K562 (cell line): ENCODE results near the gene SLC35G1. TPM values are rescaled to one million over a fixed set of nuclear protein-coding genes. Genes with fewer than 3 reads are reported as not detected.

ENCODE experiments used
- ATAC-seq: fragments of 200-7000 bp; cut with Tn5 transposase; 3 replicates; pipeline ENCODE4 v1.9.1; 2020; ENCODE audit warnings: moderate library complexity
- BruUV-seq: library from RNA; stranded (reverse); fragments of 400-500 nt; replicated peaks from 2 replicates; lab custom pipeline; 2021; lab: Mats Ljungman, UMichigan
- CTCF ChIA-PET: fragments of 300-600 bp; formaldehyde crosslinking; extraction: SDS; loops from one replicate; lab custom pipeline; 2021; ENCODE audit warnings: low intra/inter-chr PET ratio; lab: Yijun Ruan, JAX
- POLR2A ChIA-PET: fragments of 300-600, 350-650 bp; sonication (Branson Sonifier 250); formaldehyde crosslinking; extraction: SDS; loops from one replicate; lab custom pipeline; 2021; ENCODE audit warnings: antibody characterized with exemption, inconsistent platforms; lab: Yijun Ruan, JAX
- DNase-seq, 4 experiments: peaks; one replicate each; pipeline versions ENCODE4 v3.0.0 to v3.0.0-alpha.2; 2011 to 2018; ENCODE audit warnings: low spot score in 3 of 4, mixed read lengths in 3 of 4; ENCODE audit errors: extremely low read depth in 1 of 4
- FAIRE-seq: peaks from 2 replicates; lab custom pipeline; 2011; peaks lifted over from hg19 to GRCh38; lab: Jason Lieb, UNC
- H2AFZ ChIP-seq: 2 replicates; pipeline ENCODE4 v1.6.0; 2011; ENCODE audit warnings: low read depth, low read length, control low read depth, inconsistent platforms
- H3K27ac ChIP-seq: fragments of 200-600 bp; 3 replicates; pipeline ENCODE4 v1.8.0; 2011; ENCODE audit warnings: low read depth, mild to moderate bottlenecking, control low read depth, inconsistent platforms, low read length, moderate library complexity, mixed read lengths; ENCODE audit errors: extremely low read depth
- H3K27me3 ChIP-seq, 2 experiments: fragments of 300-600 bp in 1 of 2; 2 replicates in 1 of 2; 3 replicates in 1 of 2; pipeline versions ENCODE4 v1.6.0 to v1.8.0; 2011; ENCODE audit warnings: inconsistent platforms in 2 of 2, low read length in 2 of 2, mild to moderate bottlenecking in 1 of 2, mixed read lengths in 1 of 2, moderate library complexity in 1 of 2; ENCODE audit not compliant: control insufficient read depth in 2 of 2, insufficient read depth in 2 of 2
- H3K36me3 ChIP-seq: fragments of 300-600 bp; 3 replicates; pipeline ENCODE4 v1.8.0; 2011; ENCODE audit warnings: mild to moderate bottlenecking, low read length, inconsistent platforms; ENCODE audit not compliant: control insufficient read depth, insufficient read depth
- H3K4me1 ChIP-seq, 2 experiments: fragments of 200-600 bp in 1 of 2; replicated peaks in 1 of 2; 2 replicates in 1 of 2; 3 replicates in 1 of 2; pipeline versions ENCODE4 v1.5.1 to v1.8.0; 2011; ENCODE audit warnings: inconsistent platforms in 2 of 2, low read length in 2 of 2, mild to moderate bottlenecking in 1 of 2, mixed read lengths in 1 of 2, moderate library complexity in 1 of 2; ENCODE audit not compliant: control insufficient read depth in 2 of 2, insufficient read depth in 2 of 2
- H3K4me2 ChIP-seq: 2 replicates; pipeline ENCODE4 v1.6.1; 2011; ENCODE audit warnings: low read length, control low read depth, inconsistent platforms, mixed read lengths; ENCODE audit not compliant: insufficient read depth
- H3K4me3 ChIP-seq: fragments of 200-600 bp; sonication (generic), shearing (Covaris generic); 2 replicates; pipeline ENCODE4 v1.5.1; 2016; ENCODE audit warnings: control low read depth, inconsistent platforms
- H3K79me2 ChIP-seq: fragments of 200-600 bp; 3 replicates; pipeline ENCODE4 v1.8.0; 2011; ENCODE audit warnings: low read length, inconsistent platforms; ENCODE audit not compliant: control insufficient read depth, insufficient read depth
- H3K9ac ChIP-seq, 2 experiments: 2 replicates each; pipeline versions ENCODE4 v1.6.0 to v1.6.1; 2011; ENCODE audit warnings: low read depth in 2 of 2, low read length in 2 of 2, control low read depth in 1 of 2, inconsistent platforms in 1 of 2, mild to moderate bottlenecking in 1 of 2, mixed read lengths in 1 of 2; ENCODE audit not compliant: insufficient read depth in 1 of 2
- H3K9me1 ChIP-seq: one replicate; pipeline ENCODE4 v1.6.0; 2011; ENCODE audit warnings: inconsistent platforms, mild to moderate bottlenecking, low read length, moderate library complexity; ENCODE audit not compliant: control insufficient read depth, insufficient read depth
- H3K9me3 ChIP-seq: replicated peaks from 2 replicates; pipeline ENCODE4 v1.5.1; 2011; ENCODE audit warnings: low read depth, low read length, inconsistent platforms; ENCODE audit not compliant: control insufficient read depth, insufficient read depth
- H4K20me1 ChIP-seq: replicated peaks from 2 replicates; pipeline ENCODE4 v1.6.1; 2011; ENCODE audit warnings: low read length, inconsistent platforms, mixed read lengths; ENCODE audit not compliant: control insufficient read depth, insufficient read depth
- CBFA2T3 ChIP-seq: fragments of 450-650 bp; IDR thresholded peaks from 2 replicates; pipeline ENCODE4 v1.6.1; 2017
- CEBPG ChIP-seq, 3 experiments: fragments of 200-800 bp in 1 of 3; sonication (Bioruptor generic) in 1 of 3; sonication (generic) in 1 of 3; formaldehyde crosslinking in 1 of 3; IDR thresholded peaks in 2 of 3; conservative IDR thresholded peaks in 1 of 3; 2 replicates each; pipeline versions ENCODE4 v1.6.1 to v1.8.0; 2016 to 2022; ENCODE audit warnings: missing compliant biosample characterization in 2 of 3, missing genetic modification characterization in 2 of 3, mild to moderate bottlenecking in 1 of 3, missing genetic modification reagents in 1 of 3
- CREB3 ChIP-seq: fragments of 450-650 bp; conservative IDR thresholded peaks from 2 replicates; pipeline ENCODE4 v1.6.1; 2016; ENCODE audit warnings: missing genetic modification characterization, low read depth, mild to moderate bottlenecking, missing compliant biosample characterization, moderate library complexity
- KDM5B ChIP-seq: fragments of 200-600 bp; sonication (generic); IDR thresholded peaks from 2 replicates; pipeline ENCODE4 v1.6.1; 2012; ENCODE audit warnings: low read depth, mild to moderate bottlenecking, moderate library complexity, low read length, control low read depth, inconsistent platforms; ENCODE audit not compliant: insufficient replicate concordance
- MCM7 ChIP-seq, 2 experiments: fragments of 450-650 bp; IDR thresholded peaks; 2 replicates each; pipeline ENCODE4 v1.6.1; 2016 to 2018
- MYC ChIP-seq, 2 experiments: fragments of 250-450 bp in 1 of 2; sonication (Bioruptor Pico) in 1 of 2; IDR thresholded peaks; 2 replicates each; pipeline versions ENCODE4 v1.5.1 to v1.6.1; 2012 to 2021; ENCODE audit warnings: low read depth in 2 of 2, borderline replicate concordance in 1 of 2, improper control_type of control experiment in 1 of 2, low read length in 1 of 2, mild to moderate bottlenecking in 1 of 2, moderate library complexity in 1 of 2
- NFATC3 ChIP-seq: fragments of 450-650 bp; IDR thresholded peaks from 2 replicates; pipeline ENCODE4 v1.6.1; 2017; ENCODE audit warnings: mild to moderate bottlenecking
- POLR3G ChIP-seq: IDR thresholded peaks from 2 replicates; pipeline ENCODE4 v1.6.1; 2011; ENCODE audit not compliant: insufficient read length, insufficient replicate concordance; ENCODE audit errors: extremely low read depth
- RBBP5 ChIP-seq: fragments of 200-600 bp; sonication (generic); IDR thresholded peaks from 2 replicates; pipeline ENCODE4 v1.6.1; 2012; ENCODE audit warnings: borderline replicate concordance, mild to moderate bottlenecking, low read length, control low read depth, inconsistent platforms; ENCODE audit not compliant: insufficient read depth, poor library complexity, severe bottlenecking
- THRAP3 ChIP-seq: fragments of 450-650 bp; IDR thresholded peaks from 2 replicates; pipeline ENCODE4 v1.6.1; 2016; ENCODE audit warnings: mild to moderate bottlenecking, inconsistent platforms, borderline replicate concordance
- TOE1 ChIP-seq, 2 experiments: fragments of 450-650 bp in 1 of 2; sonication (generic) in 1 of 2; formaldehyde crosslinking in 1 of 2; IDR thresholded peaks; 2 replicates each; pipeline versions ENCODE4 v1.7.1 to v1.8.0; 2016 to 2022; ENCODE audit warnings: borderline replicate concordance in 2 of 2, mild to moderate bottlenecking in 2 of 2, antibody characterized with exemption in 1 of 2, inconsistent platforms in 1 of 2, low read depth in 1 of 2, missing genetic modification reagents in 1 of 2, moderate library complexity in 1 of 2
- ZFP91 ChIP-seq: sonication (generic); formaldehyde crosslinking; IDR thresholded peaks from 2 replicates; pipeline ENCODE4 v1.8.0; 2022; ENCODE audit warnings: mild to moderate bottlenecking, missing genetic modification reagents
- ZNF717 ChIP-seq: fragments of 250-450 bp; sonication (Bioruptor Pico); IDR thresholded peaks from 2 replicates; pipeline ENCODE4 v1.5.0; 2021
- WGBS: fragments of 100-300 bp; shearing (Covaris generic); methylation state at CpG from one replicate; pipeline ENCODE4 v1.1.6; 2016; ENCODE audit warnings: low coverage, mixed read lengths; ENCODE audit not compliant: insufficient coverage; ENCODE audit errors: missing lambda C conversion rate; 5-methylcytosine and 5-hydroxymethylcytosine counted together
- in situ Hi-C: fragments of 300-500 bp; cut with MboI; formaldehyde crosslinking; loops from 4 replicates; pipeline ENCODE4 v1.15.0; 2018; ENCODE audit warnings: inconsistent platforms, mixed read lengths
- intact Hi-C: fragments of 100-400 bp; cut with micrococcal nuclease; formaldehyde crosslinking; loops from 2 replicates; pipeline ENCODE4 v1.14.2; 2022
- polyA plus RNA-seq, 8 experiments: library from polyadenylated mRNA; depleted of rRNA in 4 of 8; stranded (reverse) in 5 of 8; unstranded in 3 of 8; fragments of >200 nt; fragmentation: Nextera tagmentation in 2 of 8; fragmentation: Illumina TruSeq in 1 of 8; extraction: Ambion mirVana in 2 of 8; extraction: Trizol in 1 of 8; gene quantifications; 2 replicates each; pipeline versions ENCODE4 v1.2.1 to v1.2.3, GENCODE V29; 2011 to 2014; ENCODE audit warnings: inconsistent platforms in 1 of 8, missing spikeins in 1 of 8
- total RNA-seq, 7 experiments: library from RNA; depleted of rRNA in 6 of 7; stranded (reverse); fragments of >200 nt in 6 of 7; fragmentation: Illumina TruSeq in 2 of 7; extraction: Trizol in 2 of 7; gene quantifications; 2 replicates each; pipeline versions ENCODE4 v1.2.1 to v1.2.3, GENCODE V29; 2011 to 2021; ENCODE audit warnings: low replicate concordance in 1 of 7

Gene SLC35G1
- total and polyA plus RNA-seq, 9 of the 15 experiments (the other 6 are each of a cell fraction or from before 2014, with no cell fraction given), result 0.76 to 8.5 (median 4.9) TPM

GRCh38 chr10:93871671-93872204 is 22.0 kb upstream of the SLC35G1 start:
- in situ Hi-C loops, result no loop called here
- H3K4me3 ChIP-seq, result no peak overlapping the region
- no TSS peak for BruUV-seq
- peaks cover 2 to 4% of the 10 kb centered on the region in 2 experiments; a peak in 4 of 5 replicates for H3K27me3 ChIP-seq
- H3K9me1 ChIP-seq, result no peaks in the 10 kb centered on the region
- ATAC-seq, result no peak
- WGBS, result 4% methylated on average over 2 of the region's 2 CpGs
- intact Hi-C loops, result no loop called here
- H3K4me2 ChIP-seq, result no peak overlapping the region
- no peaks in the 10 kb centered on the region for H3K36me3 ChIP-seq
- TF ChIP-seq KDM5B, result no peak
- no peak for TF ChIP-seq ZFP91
- no peak for TF ChIP-seq CEBPG (CRISPR knock-in tag; IDR thresholded peaks at IDR 0.05)
- no peak for TF ChIP-seq CEBPG (tag; conservative IDR thresholded peaks at IDR 0.05 in 1 of 2, IDR thresholded peaks at IDR 0.05 in 1 of 2)
- no peak for TF ChIP-seq MYC (IDR thresholded peaks at IDR 0.05; ENCODE audit: low read depth, low read length)
- TF ChIP-seq MYC (CRISPR knock-in tag; IDR thresholded peaks at IDR 0.05; ENCODE audit: borderline replicate concordance, low read depth), result no peak
- no peak for TF ChIP-seq POLR3G
- no peak for TF ChIP-seq THRAP3
- no peak for TF ChIP-seq TOE1 (IDR thresholded peaks at IDR 0.05; ENCODE audit: borderline replicate concordance)
- TF ChIP-seq TOE1 (CRISPR knock-in tag; IDR thresholded peaks at IDR 0.05; ENCODE audit: borderline replicate concordance, low read depth), result no peak
- TF ChIP-seq CBFA2T3, result no peak
- TF ChIP-seq CREB3 (tag), result no peak
- no peak for TF ChIP-seq ZNF717 (CRISPR knock-in tag)
- no peak for TF ChIP-seq NFATC3
- TF ChIP-seq RBBP5, result no peak
- TF ChIP-seq MCM7 (IDR thresholded peaks at IDR 0.05), result no peak
- FAIRE-seq, result no peak
- H2AFZ ChIP-seq, result no peak overlapping the region
- peaks cover 0 to 10% of the 10 kb centered on the region in 2 experiments; a peak in 2 of 5 replicates for H3K4me1 ChIP-seq
- H3K9ac ChIP-seq, result no peak overlapping the region
- ChIA-PET CTCF (no interaction called here), POLR2A (no interaction called here)
- no peaks in the 10 kb centered on the region for H3K79me2 ChIP-seq
- no peak for DNase-seq
- H3K27ac ChIP-seq, result no peak overlapping the region
- no peaks in the 10 kb centered on the region for H3K9me3 ChIP-seq
- H4K20me1 ChIP-seq, result no peaks in the 10 kb centered on the region
